Raji (cell line): ENCODE data around the gene CCDC141.

Experiments used
- POLR2A ChIP-seq: IDR thresholded peaks from 2 replicates; pipeline ENCODE4 v1.6.1; 2011; ENCODE audit warnings: low read depth, low read length, control low read depth; ENCODE audit not compliant: insufficient read depth

CCDC141 gene

GRCh38 chr2:179049546-179050311, at the start of gene CCDC141:
Gene CCDC141 (minus strand): TSS chr2:179050137. CDS start chr2:179049941, 196 bp downstream.
- TF ChIP-seq POLR2A, result no peak

- TF ChIP-seq POLR2A, result no peak
Observed at GRCh38 chr2:179098080-179098689, 48.2 kb upstream of the CCDC141 start.

- TF ChIP-seq POLR2A, result no peak
Observed at GRCh38 chr2:179097131-179097530, 47.2 kb upstream of the CCDC141 start.

- TF ChIP-seq POLR2A, result 0 out of 2 replicates have a peak, but pooled peaks have one; percentile 32
Observed at GRCh38 chr2:179096090-179096489, 46.2 kb upstream of the CCDC141 start.

GRCh38 chr2:179082697-179083096, 32.8 kb upstream of the CCDC141 start:
- no peak for TF ChIP-seq POLR2A

- no peak for TF ChIP-seq POLR2A
Observed at GRCh38 chr2:179081954-179082353, 32.0 kb upstream of the CCDC141 start.

GRCh38 chr2:179072527-179072926, 22.6 kb upstream of the CCDC141 start:
- no peak for TF ChIP-seq POLR2A

GRCh38 chr2:179071810-179072355, 21.9 kb upstream of the CCDC141 start:
- no peak for TF ChIP-seq POLR2A

- no peak for TF ChIP-seq POLR2A
Observed at GRCh38 chr2:179070895-179071294, 21.0 kb upstream of the CCDC141 start.

GRCh38 chr2:179069685-179070084, 19.7 kb upstream of the CCDC141 start:
- TF ChIP-seq POLR2A, result no peak

- no peak for TF ChIP-seq POLR2A
Observed at GRCh38 chr2:179068991-179069643, 19.2 kb upstream of the CCDC141 start.

GRCh38 chr2:179059026-179059700, 9.2 kb upstream of the CCDC141 start:
- TF ChIP-seq POLR2A, result no peak

- no peak for TF ChIP-seq POLR2A
Observed at GRCh38 chr2:179057737-179058136, 7.8 kb upstream of the CCDC141 start.

- TF ChIP-seq POLR2A, result no peak
Observed at GRCh38 chr2:179051250-179051649, 1.3 kb upstream of the CCDC141 start.

GRCh38 chr2:179050755-179051154, 818 bp upstream of the CCDC141 start:
- TF ChIP-seq POLR2A, result no peak
